ENCODE results near the gene TMEM179B.
"Not testable (repeated sequence)": the region's sequence is repeated elsewhere in the genome, so short reads cannot be mapped to it uniquely, and the experiment has no call there.

Gene TMEM179B, protein sequence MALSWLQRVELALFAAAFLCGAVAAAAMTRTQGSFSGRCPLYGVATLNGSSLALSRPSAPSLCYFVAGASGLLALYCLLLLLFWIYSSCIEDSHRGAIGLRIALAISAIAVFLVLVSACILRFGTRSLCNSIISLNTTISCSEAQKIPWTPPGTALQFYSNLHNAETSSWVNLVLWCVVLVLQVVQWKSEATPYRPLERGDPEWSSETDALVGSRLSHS

DNA sequence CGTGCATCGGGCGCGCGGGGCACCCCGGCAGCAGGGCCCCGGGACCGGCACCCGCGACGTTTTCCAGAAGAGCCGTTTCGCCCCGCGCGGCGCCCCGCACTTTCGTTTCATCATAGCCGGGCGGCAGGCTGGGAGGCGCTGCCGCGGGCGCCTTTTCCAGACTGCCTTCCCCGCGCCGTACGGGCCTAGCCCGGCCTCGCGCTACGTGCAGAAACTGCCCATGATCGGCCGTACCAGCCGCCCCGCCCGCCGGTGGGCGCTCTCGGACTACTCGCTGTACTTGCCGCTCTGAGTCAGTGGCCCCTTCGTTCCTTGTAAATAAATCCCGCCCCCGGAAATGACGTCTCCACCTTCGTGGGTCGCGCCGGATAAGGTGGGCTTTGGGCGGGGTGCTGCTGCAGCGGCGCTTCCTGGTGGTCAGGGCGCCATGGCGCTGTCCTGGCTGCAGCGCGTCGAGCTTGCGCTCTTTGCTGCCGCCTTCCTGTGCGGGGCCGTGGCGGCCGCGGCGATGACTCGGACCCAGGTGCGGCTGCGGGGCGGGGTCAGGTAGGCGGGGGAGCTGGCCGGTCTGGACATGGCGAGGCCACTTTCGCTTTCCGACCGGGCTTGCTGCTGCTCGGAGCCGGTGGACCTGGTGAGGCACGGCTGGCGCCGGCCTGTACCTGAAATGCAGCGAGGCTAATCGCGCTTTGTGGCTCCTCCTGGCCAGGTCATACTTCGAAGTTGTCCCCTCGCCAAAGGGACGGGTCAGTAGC, at the start of gene TMEM179B:
Gene TMEM179B, plus strand, starts transcription at position 398 of the 755 bp plus-strand sequence. Its CDS starts 30 bp downstream, at position 428.
- peak; percentile 90 for DNase-seq

DNA sequence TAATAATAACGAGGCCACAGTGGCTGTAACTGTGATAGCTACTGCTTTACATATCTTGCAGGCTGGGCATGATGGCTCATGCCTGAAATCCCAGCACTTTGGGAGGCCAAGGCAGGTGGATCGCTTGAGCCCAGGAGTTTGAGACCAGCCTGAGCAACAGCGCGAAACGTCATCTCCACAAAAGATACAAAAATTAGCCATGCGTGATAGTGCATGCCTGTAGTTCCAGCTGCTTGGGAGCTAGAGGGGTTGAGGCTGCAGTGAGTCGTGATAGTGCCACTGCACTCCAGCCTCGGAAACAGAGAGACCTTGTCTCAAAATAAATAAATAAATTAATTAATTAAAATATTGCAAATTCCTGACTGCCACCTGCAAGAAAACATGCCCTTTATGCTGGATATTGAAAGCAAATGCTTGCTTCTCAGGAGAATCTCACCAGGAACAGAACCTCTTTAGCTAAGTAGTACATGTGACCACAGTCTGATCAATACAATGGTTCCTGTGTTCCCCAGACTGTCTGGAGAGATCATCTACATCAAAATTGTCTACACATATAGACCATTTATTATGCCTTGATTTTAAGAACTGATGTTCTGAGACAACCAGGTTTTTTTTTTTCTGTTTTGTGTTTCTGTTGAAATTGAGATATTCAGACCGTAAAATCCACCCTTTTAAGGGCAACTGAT, 39.6 kb upstream of the TMEM179B start:
- DNase-seq, result no peak

DNA sequence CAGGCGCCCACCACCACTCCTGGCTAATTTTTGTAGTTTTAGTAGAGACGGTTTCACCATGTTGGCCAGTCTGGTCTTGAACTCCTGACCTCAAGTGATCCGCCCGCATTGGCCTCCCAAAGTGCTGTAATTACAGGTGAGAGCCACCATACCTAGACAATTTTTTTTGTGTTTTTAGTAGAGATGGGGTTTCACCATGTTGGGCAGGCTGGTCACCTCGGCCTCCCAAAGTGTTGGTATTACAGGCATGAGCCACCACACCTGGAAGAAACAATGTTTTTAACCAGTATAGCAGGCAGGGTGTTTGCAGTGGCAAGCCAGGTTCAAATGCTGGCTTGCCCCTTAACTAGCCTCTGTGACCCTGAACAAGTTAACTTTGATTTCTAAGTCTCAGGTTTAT, 37.3 kb upstream of the TMEM179B start:
- not testable (repeated sequence) for DNase-seq

DNA sequence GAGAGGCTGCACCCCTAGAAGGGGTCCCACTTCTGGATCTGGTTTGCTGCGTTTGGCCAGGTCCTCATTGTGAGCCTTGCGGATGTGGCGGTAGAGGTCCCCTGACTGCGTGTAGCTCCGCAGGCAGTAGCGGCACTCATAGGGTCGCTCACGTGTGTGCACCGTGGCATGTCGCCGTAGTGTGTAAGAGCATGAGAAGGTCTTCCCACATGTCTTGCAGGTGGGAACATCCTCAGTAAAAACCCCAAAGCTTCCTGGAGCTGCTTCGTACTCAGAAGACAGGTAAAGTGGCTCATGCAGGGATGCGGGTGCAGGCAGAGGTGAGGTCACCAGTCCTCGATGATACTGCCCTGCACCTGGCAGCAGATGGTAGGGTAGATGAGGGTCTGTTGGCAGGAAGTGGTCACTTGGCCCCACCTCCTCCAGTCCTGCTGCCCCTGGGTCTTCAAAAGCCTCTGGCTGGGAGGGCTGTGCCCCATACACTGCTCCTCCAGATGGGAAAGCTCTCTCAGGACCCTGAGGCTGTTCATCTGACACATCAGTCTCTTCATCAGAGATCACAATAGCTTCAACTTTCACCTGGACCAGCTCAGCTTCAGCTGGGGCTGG, 34.9 kb upstream of the TMEM179B start:
- DNase-seq, result no peak

DNA sequence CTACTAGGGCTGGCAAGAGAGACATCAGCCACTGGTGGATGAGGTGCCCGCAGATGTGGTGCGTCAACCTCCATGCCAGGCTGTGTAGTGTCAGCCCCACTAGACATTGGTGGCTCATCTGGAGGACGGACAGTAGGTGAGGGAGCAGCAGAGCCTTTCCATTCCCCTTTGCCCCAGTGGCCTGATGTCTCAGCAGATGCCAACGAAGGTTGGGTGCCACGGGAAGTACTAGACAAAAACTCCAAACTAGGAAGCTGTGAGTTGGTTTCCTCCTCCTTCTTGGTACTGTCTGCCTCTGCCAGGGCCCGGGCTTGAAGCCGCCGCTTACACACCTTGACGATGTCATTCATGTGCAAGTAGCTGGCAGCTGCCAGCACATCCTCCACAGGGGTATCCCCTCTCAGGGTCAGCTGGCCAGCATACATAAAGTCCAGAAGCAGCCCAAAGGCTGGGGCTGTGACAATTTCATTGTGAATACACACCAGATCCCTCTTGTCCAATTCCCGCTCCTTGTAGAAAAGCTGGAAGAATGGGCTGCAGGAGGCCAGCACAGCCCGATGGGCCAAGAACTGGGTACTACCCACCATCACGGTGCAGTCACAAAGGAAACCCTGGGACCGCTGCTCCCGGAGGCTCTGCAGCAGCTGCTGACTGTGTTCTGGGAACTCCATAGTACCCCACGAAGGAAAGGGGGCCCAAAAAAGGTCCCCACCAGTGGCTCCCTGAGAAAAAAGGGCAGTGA, 34.0 kb upstream of the TMEM179B start:
- no peak for DNase-seq

DNA sequence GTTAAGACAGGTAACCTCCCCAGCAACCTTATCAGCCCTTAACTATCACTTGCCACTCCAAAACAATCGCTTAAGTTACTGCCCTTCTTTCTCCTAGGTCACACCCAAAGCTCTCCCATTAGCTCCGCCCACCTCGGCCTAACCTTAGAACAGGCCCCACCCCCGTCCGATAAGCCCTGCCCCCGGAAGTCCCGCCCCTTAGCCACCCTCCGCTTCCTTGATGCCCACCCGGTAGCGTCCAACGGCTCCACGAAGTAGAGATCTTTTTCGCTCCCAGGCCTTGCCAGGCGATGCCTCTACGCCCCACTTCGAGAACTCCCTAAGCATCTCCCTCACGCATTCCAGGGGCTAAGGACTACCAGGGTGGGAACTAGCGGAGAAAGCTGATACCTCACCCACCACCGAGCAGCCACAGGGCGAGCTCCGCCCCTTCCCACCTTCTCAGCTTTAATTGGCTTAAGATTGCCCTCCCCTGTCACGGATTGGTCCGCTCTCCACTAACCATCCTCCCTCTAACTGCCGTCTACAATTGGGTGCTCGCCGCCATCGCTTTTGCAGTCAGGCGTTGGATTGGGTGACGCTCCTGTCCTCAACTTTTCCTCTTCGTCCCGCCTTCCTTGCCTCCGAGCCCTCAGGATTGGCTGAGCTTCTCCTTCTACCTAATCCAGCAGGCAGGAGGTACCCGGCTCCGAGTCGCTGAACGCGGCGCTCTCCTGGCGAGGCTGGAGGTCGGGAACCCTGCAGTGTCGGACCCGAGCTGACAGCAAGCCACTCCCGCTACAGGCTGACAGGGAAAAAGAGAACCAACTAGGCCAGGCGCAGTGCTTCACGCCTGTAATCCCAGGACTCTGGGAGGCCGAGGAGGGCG, 33.2 kb upstream of the TMEM179B start, which contains the start of gene ZBTB3:
Gene ZBTB3, minus strand, starts transcription at position 425 of the 868 bp plus-strand sequence. CDS start 496 bp downstream, outside the sequence.
- DNase-seq, result peak; percentile 99

DNA sequence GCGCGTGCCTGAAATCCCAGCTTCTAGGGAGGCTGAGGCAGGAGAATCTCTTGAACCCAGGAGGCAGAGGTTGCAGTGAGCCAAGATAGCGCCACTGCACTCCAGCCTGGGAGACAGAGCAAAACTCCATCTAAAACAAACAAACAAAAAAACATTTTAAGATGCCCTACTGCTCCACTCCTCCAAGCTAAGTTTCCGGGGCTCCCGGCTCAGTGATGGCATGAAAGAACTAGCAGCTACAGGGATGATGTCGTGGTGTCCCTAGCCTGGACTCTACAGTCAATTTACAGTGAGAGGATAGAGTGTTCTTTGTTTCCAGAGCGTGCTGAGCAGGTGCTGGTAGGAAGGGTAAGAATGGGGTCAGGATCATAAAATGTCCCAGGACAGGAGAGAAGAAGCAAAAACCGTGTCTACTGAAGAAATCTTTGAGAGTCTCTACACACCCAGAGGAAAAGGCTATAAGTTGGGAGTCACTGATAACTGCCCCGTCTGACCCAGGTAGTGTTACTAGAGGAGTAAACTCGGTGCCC, 32.1 kb upstream of the TMEM179B start:
- DNase-seq, result no peak

DNA sequence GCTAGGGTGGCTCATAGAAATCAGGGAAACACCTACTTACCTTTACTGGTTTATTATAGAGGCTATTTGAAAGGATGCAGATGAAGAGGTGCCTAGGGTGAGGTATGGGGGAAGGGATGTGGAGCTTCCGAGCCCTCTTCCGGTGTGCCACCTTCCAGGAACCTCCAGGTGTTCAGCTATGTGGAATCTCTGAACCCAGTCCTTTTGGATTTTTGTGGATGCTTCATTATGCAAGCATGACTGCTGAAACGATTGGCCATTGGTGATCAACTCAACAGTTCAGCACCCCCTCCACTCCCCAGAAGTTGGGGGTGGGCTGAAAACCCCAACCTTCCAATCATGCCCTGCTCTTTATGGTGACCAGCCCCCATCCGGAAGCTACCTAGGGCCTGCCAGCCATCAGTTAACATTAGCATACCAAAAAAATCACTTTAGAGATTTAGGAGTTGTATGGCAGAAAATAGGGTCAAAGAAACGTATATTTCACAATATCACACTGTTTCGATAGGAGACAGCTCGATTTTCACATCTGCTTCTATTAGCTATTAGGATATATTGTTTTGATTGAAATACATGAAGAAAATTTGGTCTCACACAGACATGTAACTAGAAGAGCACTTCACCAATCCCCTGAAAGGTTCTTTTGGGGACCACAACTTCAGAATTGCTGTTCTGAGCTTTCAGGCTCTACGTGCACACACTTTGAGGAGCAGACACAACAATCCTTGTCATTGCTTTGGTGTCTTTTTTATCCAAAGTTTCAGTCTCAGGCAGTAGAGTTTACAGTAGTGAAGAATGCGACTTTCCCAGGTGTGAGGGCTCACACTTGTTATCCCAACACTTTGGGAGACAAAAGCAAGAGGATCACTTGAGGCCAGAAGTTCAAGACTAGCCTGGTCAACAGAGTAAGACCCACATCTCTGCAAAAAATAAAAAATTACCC, 29.1 kb upstream of the TMEM179B start:
- DNase-seq, result no peak

DNA sequence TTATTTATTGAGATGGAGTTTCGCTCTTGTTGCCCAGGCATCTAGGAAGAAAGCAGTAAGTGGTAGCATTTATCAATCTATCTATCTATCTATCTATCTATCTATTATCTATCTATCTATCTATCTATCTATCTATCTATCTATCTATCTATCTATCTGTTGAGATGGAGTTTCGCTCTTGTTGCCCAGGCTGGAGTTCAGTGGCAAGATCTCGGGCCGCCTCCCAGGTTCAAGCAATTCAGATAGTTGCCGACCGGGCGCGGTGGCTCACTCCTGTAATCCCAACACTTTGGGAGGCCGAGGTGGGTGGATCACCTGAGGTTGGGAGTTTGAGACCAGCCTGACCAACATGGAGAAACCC, 26.4 kb upstream of the TMEM179B start:
- DNase-seq, result not testable (repeated sequence)

DNA sequence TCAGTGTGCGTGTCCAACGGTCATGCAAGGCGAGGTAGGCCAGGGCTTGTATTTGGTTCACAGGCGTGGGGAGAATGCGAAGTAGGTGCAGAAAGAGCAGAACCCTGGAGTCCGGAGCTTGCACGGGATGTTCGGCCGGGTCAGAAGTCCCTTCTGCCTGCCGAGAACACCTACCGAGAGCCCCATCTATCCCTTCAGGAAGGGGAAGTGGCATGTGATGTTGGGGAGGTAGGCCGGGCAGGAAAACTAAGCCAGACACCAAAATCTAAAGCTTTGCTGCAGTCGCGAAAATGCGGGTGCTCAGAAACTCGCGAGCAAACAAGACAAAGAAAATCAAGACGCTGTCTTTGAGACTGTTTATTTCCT, 16.4 kb upstream of the TMEM179B start:
- DNase-seq, result no peak

DNA sequence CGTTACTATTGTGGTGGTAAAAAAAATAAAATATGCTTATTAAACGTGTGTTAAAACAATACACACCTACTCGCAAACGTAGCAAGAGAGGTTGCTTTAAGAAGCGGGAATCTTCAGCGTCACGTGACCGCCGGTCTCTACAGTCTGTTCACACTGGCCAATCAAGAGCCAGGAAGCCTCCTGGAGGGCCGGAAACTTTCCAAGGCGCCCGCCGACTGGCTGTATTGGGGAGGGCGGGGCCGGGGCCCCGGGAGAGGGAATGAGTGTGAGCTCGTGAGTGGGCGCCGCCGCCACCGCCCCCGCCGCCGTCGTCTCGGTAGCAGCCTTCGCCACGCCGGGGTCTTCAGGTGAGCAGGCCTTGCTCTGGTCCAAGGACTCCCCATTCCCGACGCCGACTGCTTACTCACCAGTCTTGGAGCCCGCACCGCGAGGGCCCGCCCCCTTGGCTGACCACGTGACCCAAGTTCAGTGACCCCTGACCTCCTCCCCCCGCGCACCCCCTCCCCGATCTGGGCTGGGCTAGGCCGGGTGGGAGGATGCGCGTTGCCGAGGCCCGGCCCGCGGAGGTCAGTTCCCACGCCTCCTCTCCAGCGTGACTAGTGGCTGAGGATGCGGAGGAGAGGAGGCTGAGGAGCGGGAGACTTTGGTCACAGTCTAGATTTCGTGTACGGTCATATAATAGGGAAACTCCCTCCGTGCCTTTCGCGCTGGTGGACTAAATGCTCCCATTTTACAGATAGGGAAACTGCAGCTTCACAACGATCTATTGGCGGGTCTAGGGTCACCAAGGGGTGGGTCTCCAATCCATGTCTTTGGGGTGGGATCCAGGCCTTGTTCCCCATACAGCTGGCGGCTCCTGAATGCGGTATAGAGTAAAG, 15.8 kb upstream of the TMEM179B start, which contains the start of gene TAF6L:
Gene TAF6L, plus strand, starts transcription at position 253 of the 878 bp plus-strand sequence. CDS start 4,388 bp downstream, outside the sequence.
- peak; percentile 92 for DNase-seq

DNA sequence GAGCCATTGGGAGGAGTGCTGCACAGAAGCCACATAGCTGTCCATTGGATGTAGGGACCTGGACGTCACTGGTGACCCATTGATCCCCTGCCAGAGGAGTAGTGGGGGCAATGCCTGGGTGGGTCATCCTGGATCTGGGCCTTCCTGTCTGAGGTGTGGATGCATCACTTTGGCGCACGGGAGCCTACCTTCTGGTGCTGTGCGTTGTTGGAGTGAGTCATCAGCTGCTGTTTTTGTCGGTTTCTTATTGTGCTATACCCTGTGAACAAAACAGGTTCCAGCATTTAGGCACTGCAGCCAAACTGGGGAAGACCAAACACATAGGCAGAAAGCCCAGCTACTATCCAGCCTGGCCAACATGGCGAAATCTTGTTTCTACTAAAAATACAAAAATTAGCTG, 12.8 kb upstream of the TMEM179B start:
- DNase-seq, result no peak

DNA sequence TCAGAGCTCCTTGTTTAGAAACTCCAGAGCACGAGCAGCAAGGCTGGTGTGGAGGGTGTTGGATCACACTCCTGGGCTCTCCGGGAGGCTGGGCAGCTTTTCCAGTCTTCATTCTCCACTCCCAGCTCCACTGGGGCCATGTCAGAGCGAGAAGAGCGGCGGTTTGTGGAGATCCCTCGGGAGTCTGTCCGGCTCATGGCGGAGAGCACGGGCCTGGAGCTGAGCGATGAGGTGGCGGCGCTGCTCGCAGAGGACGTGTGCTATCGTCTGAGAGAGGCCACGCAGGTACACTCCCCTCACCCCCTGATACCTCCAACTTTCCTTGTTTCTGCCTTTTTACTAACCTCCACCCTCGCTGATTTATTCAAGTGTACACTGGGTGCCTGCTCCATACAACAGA, 11.6 kb upstream of the TMEM179B start:
- DNase-seq, result no peak

DNA sequence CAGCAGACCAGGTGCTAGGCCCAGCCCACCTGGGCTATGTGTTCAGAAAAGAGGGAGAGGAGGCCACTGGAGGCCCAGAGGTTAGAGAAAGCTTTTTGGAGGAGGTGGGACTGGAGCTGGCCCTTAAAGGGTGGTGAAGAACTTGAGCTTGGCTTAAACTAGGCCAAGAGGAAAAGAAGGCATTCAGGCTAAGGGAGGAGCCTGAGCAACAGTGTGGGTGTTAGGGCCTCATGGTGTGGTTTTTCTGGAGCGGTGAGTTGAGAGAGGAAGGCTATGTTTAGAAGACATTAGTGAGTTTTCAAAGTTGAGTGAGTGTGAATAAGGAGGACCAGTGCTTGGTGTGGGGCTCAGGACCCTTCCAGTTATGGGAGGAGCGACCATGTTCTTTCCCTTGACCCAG, 9.8 kb upstream of the TMEM179B start:
- DNase-seq, result no peak

DNA sequence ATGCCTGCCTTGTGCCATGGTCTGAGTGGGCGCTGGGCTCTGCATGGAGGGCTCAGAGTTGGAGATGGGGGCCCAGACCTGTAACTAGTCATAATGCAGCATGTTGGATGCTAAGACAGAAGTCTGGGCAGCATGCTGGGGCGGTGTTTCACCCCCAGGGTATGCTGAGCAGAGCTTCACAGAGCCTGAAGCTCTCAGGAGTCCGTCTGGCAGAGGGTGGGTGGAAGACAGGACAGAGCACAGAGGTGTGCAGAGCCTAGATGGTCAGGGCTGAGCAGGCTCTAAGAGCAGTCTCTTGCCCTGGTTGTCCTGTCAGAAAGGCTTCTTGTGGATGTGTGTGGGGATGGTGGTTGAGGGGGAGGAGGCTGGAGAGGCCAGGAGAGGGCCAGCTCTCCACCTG, 8.8 kb upstream of the TMEM179B start:
- no peak for DNase-seq

DNA sequence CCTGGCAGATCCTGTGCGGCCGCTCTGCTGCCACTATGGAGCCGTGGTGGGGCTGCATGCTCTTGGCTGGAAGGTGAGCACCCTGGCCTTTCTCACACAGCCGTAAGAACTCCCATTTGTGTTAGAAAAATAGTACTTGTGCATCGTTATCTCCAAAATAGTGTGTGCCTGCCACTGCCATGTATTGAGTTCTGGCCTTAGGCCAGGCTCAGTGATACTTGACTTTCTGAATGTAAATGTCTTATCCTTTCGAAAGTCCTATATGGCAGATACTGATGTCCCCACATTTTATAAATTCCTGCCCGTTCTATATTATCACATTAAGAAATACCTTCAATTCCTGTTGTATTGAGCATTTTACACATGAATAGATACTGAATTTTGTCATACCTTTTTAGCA, 4.4 kb upstream of the TMEM179B start:
- no peak for DNase-seq

DNA sequence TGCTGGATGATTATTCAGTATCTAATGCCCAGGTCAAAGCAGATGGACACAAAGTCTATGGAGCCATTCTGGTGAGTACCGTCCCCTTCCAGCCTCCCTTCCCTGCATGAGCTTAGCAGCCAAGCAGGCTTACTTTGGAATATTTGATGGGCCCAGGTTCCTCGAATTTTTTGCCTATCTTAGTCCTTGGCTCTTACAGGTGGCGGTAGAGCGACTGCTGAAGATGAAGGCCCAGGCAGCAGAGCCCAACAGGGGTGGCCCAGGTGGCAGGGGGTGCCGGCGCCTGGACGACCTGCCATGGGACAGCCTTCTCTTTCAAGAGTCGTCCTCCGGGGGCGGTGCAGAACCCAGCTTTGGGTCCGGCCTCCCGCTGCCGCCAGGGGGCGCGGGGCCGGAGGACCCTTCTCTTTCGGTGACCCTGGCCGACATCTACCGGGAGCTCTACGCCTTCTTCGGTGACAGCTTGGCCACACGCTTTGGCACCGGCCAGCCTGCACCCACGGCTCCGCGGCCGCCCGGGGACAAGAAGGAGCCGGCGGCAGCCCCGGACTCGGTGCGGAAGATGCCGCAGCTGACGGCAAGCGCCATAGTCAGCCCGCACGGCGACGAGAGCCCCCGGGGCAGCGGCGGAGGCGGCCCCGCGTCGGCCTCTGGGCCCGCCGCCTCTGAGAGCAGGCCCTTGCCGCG, 741 bp upstream of the TMEM179B start:
- DNase-seq, result peak; percentile 25

DNA sequence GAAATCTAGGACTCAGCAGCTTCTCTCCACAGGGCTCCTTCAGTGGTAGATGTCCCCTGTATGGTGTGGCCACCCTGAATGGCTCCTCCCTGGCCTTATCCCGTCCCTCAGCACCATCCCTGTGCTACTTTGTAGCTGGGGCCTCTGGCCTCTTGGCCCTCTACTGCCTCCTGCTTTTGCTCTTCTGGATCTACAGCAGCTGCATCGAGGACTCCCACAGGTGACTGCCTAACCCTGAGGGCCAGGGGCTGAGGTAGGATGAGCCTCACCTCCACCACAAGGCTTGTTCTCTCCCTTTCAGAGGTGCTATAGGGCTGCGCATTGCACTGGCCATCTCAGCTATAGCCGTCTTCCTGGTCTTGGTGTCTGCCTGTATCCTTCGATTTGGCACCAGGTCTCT, 1.8 kb downstream of the TMEM179B start:
- no peak for DNase-seq

DNA sequence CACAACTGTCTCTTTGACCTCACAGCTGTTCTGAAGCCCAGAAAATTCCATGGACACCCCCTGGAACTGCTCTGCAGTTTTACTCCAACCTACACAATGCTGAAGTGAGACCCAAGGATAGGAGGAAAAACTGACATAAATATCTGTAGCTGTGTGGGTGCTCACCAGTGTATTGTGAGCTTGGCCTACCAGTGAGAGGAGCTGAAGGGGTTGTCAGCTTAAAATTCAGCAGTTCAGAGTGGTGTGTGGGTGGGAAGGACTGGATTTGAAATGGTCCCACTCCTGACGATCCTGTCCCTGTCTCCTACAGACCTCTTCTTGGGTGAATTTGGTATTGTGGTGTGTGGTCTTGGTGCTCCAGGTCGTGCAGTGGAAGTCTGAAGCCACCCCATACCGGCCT, 2.4 kb downstream of the TMEM179B start:
- no peak for DNase-seq

Data from NCI-H1436 treated with DMSO at 0.1 percent for 48 hours (cell line).